ENCODE results near the gene TRAF7.

TRAF7 gene

GRCh38 chr16:2147981-2148671, 7.5 kb upstream of the TRAF7 start, which contains the start of gene RAB26:
RAB26 (plus strand) TSS chr16:2148625; CDS start chr16:2148784, 159 bp downstream.
- peak within 1 kb of the TSS; percentile 49 for H3K4me3 ChIP-seq (ENCODE audit: low read depth, low read length)
- TF ChIP-seq CTCF (IDR thresholded peaks at IDR 0.05; ENCODE audit: low read depth, low read length), result no peak

- no peak for TF ChIP-seq CTCF (IDR thresholded peaks at IDR 0.05; ENCODE audit: low read depth, low read length)
- H3K4me3 ChIP-seq (ENCODE audit: low read depth, low read length), result peak overlapping the region; percentile 49
These were observed 6.6 kb upstream of the TRAF7 start for GRCh38 chr16:2148714-2149629.

GRCh38 chr16:2149630-2150417, 5.8 kb upstream of the TRAF7 start:
- H3K4me3 ChIP-seq (ENCODE audit: low read depth, low read length), result 0 out of 2 replicates have a peak overlapping the region, but pooled peaks have one; percentile 14
- no peak for TF ChIP-seq CTCF (IDR thresholded peaks at IDR 0.05; ENCODE audit: low read depth, low read length)

- H3K4me3 ChIP-seq (ENCODE audit: low read depth, low read length), result no peak overlapping the region
These were observed 5.0 kb upstream of the TRAF7 start for GRCh38 chr16:2150418-2151187.

GRCh38 chr16:2151188-2152091, 4.1 kb upstream of the TRAF7 start:
- TF ChIP-seq CTCF (IDR thresholded peaks at IDR 0.05; ENCODE audit: low read depth, low read length), result no peak
- H3K4me3 ChIP-seq (ENCODE audit: low read depth, low read length), result no peak overlapping the region

More at GRCh38 chr16:2150418-2151187, 5.0 kb upstream of the TRAF7 start:
- no peak for TF ChIP-seq CTCF (IDR thresholded peaks at IDR 0.05; ENCODE audit: low read depth, low read length)

Data from WI38 (cell line).